Measurements from ENCODE around the gene TSPY2. TPM values are rescaled to one million over a fixed set of nuclear protein-coding genes. Genes with fewer than 3 reads are reported as not detected.
"Not testable (repeated sequence)": the region's sequence is repeated elsewhere in the genome, so short reads cannot be mapped to it uniquely, and the experiment has no call there.

Gene TSPY2, protein sequence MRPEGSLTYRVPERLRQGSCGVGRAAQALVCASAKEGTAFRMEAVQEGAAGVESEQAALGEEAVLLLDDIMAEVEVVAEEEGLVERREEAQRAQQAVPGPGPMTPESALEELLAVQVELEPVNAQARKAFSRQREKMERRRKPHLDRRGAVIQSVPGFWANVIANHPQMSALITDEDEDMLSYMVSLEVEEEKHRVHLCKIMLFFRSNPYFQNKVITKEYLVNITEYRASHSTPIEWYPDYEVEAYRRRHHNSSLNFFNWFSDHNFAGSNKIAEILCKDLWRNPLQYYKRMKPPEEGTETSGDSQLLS
- total RNA-seq, result not detected
- total RNA-seq (2013), result not detected

DNA sequence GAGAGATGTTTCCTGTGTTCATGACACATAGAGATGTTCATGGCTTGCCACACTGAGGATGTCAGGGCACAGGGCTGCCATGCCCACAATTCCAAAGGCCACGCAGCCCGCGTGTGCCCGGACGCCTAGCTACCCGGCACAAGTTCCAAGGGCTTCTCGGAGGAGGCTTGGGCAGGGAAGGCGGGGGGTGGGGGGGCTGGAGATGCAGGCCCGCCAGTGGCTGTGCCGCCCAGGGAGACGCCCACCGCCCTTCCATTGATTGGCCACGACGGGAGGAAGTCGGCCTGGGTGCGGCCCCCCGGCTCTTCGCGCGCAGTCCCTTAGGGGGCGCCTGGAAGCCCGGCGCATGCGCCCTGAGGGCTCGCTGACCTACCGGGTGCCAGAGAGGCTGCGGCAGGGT, at the start of gene TSPY2:
Gene TSPY2 (plus strand): TSS at position 301 of the 400 bp plus-strand sequence. CDS start 46 bp downstream, at position 347.
- H3K9me3 Mint-ChIP-seq; H3K36me3 ChIP-seq (ENCODE audit: control insufficient read depth, insufficient read depth, low read length); H3K27me3 ChIP-seq (ENCODE audit: control insufficient read depth, insufficient read depth, low read length); DNase-seq; H3K27ac Mint-ChIP-seq; H3K4me1 ChIP-seq (ENCODE audit: control insufficient read depth, insufficient read depth, low read length); H3K36me3 Mint-ChIP-seq; H3K4me3 ChIP-seq (ENCODE audit: low read length); H3K27ac ChIP-seq (ENCODE audit: low read length); intact Hi-C loops (cut with micrococcal nuclease); H3K9me3 ChIP-seq (ENCODE audit: control insufficient read depth, insufficient read depth, low read length); H3K4me1 Mint-ChIP-seq; H3K4me3 Mint-ChIP-seq; H3K27me3 Mint-ChIP-seq (ENCODE audit: low read depth in 2 of 2); ATAC-seq: not testable (repeated sequence)
- WGBS (ENCODE audit: insufficient coverage), result 87% methylated on average over 10 of the region's 27 CpGs

DNA sequence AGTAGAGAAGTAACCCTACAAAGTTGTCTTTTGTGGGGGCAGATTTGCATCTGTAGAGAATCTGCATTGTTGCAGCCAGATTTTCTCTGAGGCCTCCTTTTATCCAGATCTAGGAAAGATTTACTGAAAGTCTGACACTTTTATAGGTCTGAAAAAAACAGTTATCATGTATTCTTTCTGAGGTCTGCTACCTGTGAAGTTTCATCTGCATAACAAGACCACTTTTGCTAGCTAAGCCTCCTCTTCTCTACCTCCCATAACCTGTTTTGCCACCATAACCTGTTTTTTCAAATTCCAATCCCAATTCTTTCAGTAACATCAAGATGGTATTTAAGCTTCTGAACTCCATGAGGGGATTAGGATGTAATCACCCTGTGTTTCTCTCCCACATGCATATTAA, 36.5 kb upstream of the TSPY2 start:
- H3K9me3 Mint-ChIP-seq, result peaks cover 0 to 13% of the 10 kb centered on the region in 2 donors
- H3K4me1 Mint-ChIP-seq; ATAC-seq; H3K27ac Mint-ChIP-seq; intact Hi-C loops (cut with micrococcal nuclease); H3K36me3 Mint-ChIP-seq; H3K36me3 ChIP-seq (ENCODE audit: control insufficient read depth, insufficient read depth, low read length); DNase-seq; H3K9me3 ChIP-seq (ENCODE audit: control insufficient read depth, insufficient read depth, low read length); H3K4me1 ChIP-seq (ENCODE audit: control insufficient read depth, insufficient read depth, low read length); H3K27me3 Mint-ChIP-seq (ENCODE audit: low read depth in 2 of 2); H3K27me3 ChIP-seq (ENCODE audit: control insufficient read depth, insufficient read depth, low read length); H3K4me3 ChIP-seq (ENCODE audit: low read length); H3K27ac ChIP-seq (ENCODE audit: low read length); H3K4me3 Mint-ChIP-seq: not testable (repeated sequence)

DNA sequence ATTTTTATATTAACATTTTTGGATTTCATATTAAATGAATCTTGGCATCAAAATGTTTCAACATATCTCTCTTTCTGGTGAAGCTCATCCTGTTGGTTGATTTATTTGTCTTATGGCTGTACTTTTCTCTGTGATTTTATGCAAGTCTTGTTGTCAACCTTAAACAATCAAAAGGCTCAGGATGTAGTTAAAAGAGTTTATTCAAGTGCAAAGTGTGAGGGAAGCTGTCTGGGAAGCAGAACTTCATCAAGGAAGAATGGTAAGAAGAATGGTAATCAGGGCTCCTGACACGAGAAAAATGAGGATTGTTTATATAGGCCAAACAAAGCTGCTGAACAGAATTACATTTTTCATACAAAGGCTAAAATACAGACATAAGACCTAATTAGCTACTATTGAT, 29.0 kb upstream of the TSPY2 start:
- intact Hi-C loops (cut with micrococcal nuclease); H3K4me3 ChIP-seq (ENCODE audit: low read length); H3K27ac Mint-ChIP-seq; H3K4me1 Mint-ChIP-seq; H3K9me3 Mint-ChIP-seq; H3K9me3 ChIP-seq (ENCODE audit: control insufficient read depth, insufficient read depth, low read length); H3K36me3 ChIP-seq (ENCODE audit: control insufficient read depth, insufficient read depth, low read length); H3K4me3 Mint-ChIP-seq; H3K27me3 ChIP-seq (ENCODE audit: control insufficient read depth, insufficient read depth, low read length); H3K4me1 ChIP-seq (ENCODE audit: control insufficient read depth, insufficient read depth, low read length); H3K27me3 Mint-ChIP-seq (ENCODE audit: low read depth in 2 of 2); H3K36me3 Mint-ChIP-seq; H3K27ac ChIP-seq (ENCODE audit: low read length); DNase-seq; ATAC-seq: not testable (repeated sequence)
- WGBS (ENCODE audit: insufficient coverage), result no CpG with 5 or more reads among the region's 1 CpG

DNA sequence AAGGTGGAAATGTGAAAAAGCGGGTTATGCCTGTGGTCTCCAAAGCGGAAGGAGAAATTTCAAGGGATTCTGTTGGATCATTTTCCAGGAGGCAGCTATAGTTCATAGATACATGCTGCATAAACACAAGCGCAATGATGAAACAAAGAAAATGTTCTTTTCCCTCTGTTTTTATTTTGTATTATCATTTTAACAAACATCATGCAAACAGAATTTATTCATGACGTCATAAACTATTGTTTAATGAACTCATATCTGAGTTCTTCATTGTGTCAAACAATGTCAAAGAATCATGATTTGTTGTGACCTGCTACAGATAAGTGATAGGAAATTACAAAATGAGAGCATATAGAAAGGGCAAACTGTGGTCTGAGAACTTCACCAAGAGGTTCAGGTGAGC, 23.8 kb downstream of the TSPY2 start:
- DNase-seq; H3K27me3 ChIP-seq (ENCODE audit: control insufficient read depth, insufficient read depth, low read length); H3K27ac ChIP-seq (ENCODE audit: low read length); H3K9me3 ChIP-seq (ENCODE audit: control insufficient read depth, insufficient read depth, low read length); H3K4me3 ChIP-seq (ENCODE audit: low read length); H3K36me3 ChIP-seq (ENCODE audit: control insufficient read depth, insufficient read depth, low read length); H3K27me3 Mint-ChIP-seq (ENCODE audit: low read depth in 2 of 2); H3K36me3 Mint-ChIP-seq; H3K4me1 ChIP-seq (ENCODE audit: control insufficient read depth, insufficient read depth, low read length); H3K9me3 Mint-ChIP-seq; intact Hi-C loops (cut with micrococcal nuclease); H3K27ac Mint-ChIP-seq; ATAC-seq; H3K4me3 Mint-ChIP-seq; H3K4me1 Mint-ChIP-seq: not testable (repeated sequence)
- WGBS (ENCODE audit: insufficient coverage), result 33% methylated on average over 1 of the region's 4 CpGs
